IPS-15b (cell line): ENCODE results near the gene COPS8.

Source experiments
- H3K27me3 ChIP-seq: one replicate; pipeline ENCODE4 v1.6.1; 2013; ENCODE audit warnings: low read length; ENCODE audit not compliant: control insufficient read depth, insufficient read depth
- H3K36me3 ChIP-seq: one replicate; pipeline ENCODE4 v1.6.1; 2013; ENCODE audit warnings: low read length; ENCODE audit not compliant: control insufficient read depth, insufficient read depth
- H3K4me1 ChIP-seq: one replicate; pipeline ENCODE4 v1.6.1; 2013; ENCODE audit warnings: mild to moderate bottlenecking, low read length; ENCODE audit not compliant: control insufficient read depth, insufficient read depth
- H3K4me3 ChIP-seq: one replicate; pipeline ENCODE4 v1.5.1; 2013; ENCODE audit warnings: low read depth, low read length
- H3K9ac ChIP-seq: one replicate; pipeline ENCODE4 v1.6.1; 2013; ENCODE audit warnings: low read depth, mild to moderate bottlenecking, low read length
- H3K9me3 ChIP-seq: one replicate; pipeline ENCODE4 v1.6.1; 2013; ENCODE audit warnings: mild to moderate bottlenecking, low read length; ENCODE audit not compliant: control insufficient read depth, insufficient read depth

The COPS8 gene

GRCh38 chr2:237128845-237129592 is 43.3 kb downstream of the COPS8 start:
- peaks cover 3% of the 10 kb centered on the region for H3K4me1 ChIP-seq
- H3K9ac ChIP-seq = no peak overlapping the region
- H3K36me3 ChIP-seq = no peaks in the 10 kb centered on the region
- no peaks in the 10 kb centered on the region for H3K9me3 ChIP-seq
- H3K4me3 ChIP-seq = no peak overlapping the region
- no peaks in the 10 kb centered on the region for H3K27me3 ChIP-seq

- H3K4me3 ChIP-seq = no peak overlapping the region
- no peaks in the 10 kb centered on the region for H3K36me3 ChIP-seq
- H3K9me3 ChIP-seq = no peaks in the 10 kb centered on the region
- H3K27me3 ChIP-seq = no peaks in the 10 kb centered on the region
- peaks cover 3% of the 10 kb centered on the region for H3K4me1 ChIP-seq
- H3K9ac ChIP-seq = no peak overlapping the region
Observed at GRCh38 chr2:237129625-237130263, 44.1 kb downstream of the COPS8 start.

DNA sequence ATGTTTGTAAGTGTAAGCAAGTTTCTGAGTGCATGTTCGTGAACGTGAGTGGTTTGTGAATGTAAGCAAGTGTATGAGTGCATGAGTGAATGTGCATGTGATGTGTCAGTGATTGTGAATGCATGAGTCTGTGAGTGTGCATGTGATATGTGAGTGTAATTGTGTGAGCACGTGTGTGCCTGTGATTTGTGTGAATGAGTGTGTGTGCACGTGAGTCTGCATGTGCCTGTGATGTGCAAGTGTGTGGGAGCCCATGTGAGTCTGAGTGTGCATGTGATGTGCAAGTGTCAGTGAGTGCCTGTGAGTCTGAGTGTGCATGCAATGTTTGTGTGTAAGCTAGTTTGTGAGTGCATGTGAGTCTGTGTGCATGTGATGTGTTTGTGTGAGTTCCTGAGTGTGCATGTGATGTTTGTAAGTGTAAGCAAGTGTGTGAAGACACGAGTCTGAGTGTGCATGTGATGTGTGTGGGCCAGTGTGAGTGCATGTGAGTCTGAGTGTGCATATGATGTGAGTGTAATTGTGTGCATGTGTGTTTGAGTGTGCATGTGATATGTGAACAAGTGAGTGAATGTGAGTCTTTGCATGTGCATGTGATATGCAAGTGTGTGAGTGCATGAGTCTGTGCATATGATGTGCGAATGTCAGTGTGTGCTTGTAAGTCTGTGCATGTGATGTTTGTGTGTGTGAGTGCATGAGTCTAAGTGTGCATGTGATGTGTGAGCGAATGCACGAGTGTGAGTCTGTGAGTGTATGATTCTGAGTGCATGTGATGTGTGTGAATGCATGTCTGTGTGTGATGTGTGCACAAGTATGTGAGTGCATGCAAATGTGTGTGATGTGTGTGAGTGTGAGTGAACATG is 45.1 kb downstream of the COPS8 start:
- H3K9ac ChIP-seq = no peak overlapping the region
- H3K36me3 ChIP-seq = no peaks in the 10 kb centered on the region
- H3K27me3 ChIP-seq = no peaks in the 10 kb centered on the region
- H3K4me3 ChIP-seq = no peak overlapping the region
- peaks cover 3% of the 10 kb centered on the region for H3K4me1 ChIP-seq
- no peaks in the 10 kb centered on the region for H3K9me3 ChIP-seq

DNA sequence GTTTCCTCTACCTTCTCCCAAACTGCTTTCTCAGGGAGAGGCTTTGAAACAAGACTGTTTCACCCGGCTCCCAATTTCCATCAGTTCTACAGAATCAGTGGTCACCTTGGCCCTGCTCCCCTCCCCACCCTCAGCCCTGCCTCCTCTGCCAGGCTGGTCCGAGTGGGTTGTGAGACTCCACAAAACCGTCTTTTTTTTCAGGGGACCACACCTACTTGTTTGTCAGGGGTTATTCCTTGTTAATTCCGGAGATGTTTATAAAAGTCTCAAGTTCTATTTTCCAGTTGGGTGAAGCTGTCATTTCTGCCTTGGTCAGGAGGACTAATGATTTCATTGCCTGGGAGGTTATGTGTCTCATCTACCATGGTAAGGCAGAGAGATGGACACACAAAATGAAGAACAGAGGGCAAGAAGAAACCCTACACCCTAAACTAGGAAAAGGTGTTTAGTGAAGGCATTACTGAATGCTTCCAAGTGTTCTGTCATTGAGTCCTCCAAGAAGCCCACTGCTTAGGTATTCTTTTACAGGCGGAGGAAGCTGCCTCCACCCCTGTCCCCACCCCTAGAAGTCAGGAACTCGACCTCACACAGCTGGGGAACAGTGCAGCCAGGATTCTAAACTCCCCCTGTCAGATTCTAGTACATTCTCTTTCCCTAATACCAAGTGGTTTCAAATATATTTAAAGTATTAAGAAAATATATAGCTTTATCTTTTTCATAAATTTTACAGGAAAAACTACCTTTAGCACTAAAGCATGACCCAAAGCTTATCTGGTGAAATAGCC is 46.3 kb downstream of the COPS8 start:
- H3K4me3 ChIP-seq = no peak overlapping the region
- H3K4me1 ChIP-seq = peaks cover 3% of the 10 kb centered on the region
- no peaks in the 10 kb centered on the region for H3K9me3 ChIP-seq
- no peaks in the 10 kb centered on the region for H3K36me3 ChIP-seq
- no peaks in the 10 kb centered on the region for H3K27me3 ChIP-seq
- no peak overlapping the region for H3K9ac ChIP-seq

DNA sequence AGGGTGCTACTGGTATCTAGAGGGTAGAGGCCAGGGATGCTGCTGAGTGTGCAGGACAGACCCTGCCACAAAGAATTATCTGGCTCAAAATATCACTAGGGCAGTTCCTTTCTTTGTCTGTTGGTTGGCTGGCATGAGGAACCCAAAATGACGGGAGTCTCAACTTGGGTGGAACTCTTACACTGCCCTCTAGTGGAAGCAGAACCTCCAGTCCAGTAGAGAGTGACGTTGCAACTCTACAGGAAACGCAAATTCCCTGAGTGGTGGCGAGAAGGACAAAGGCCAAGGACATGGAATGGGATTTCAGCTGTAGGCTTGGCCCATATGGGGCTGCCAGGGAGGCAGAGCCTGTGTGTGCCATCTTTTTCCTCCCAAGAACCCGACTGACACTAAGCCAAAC is 47.1 kb downstream of the COPS8 start:
- no peaks in the 10 kb centered on the region for H3K27me3 ChIP-seq
- H3K4me1 ChIP-seq = peaks cover 3% of the 10 kb centered on the region
- H3K4me3 ChIP-seq = no peak overlapping the region
- H3K9me3 ChIP-seq = no peaks in the 10 kb centered on the region
- H3K36me3 ChIP-seq = no peaks in the 10 kb centered on the region
- H3K9ac ChIP-seq = no peak overlapping the region

GRCh38 chr2:237134321-237135230 is 48.9 kb downstream of the COPS8 start:
- Histone ChIP-seq H3K4me1 (no peaks in the 10 kb centered on the region), H3K27me3 (no peaks in the 10 kb centered on the region), H3K9me3 (no peaks in the 10 kb centered on the region), H3K4me3 (no peak overlapping the region), H3K9ac (no peak overlapping the region), H3K36me3 (no peaks in the 10 kb centered on the region)

- Histone ChIP-seq H3K27me3 (no peaks in the 10 kb centered on the region), H3K9ac (no peak overlapping the region), H3K9me3 (no peaks in the 10 kb centered on the region), H3K4me1 (no peaks in the 10 kb centered on the region), H3K4me3 (no peak overlapping the region), H3K36me3 (no peaks in the 10 kb centered on the region)
Observed at GRCh38 chr2:237136824-237137223, 51.1 kb downstream of the COPS8 start.

- no peaks in the 10 kb centered on the region for H3K27me3 ChIP-seq
- no peaks in the 10 kb centered on the region for H3K4me1 ChIP-seq
- no peaks in the 10 kb centered on the region for H3K36me3 ChIP-seq
- no peak overlapping the region for H3K9ac ChIP-seq
- no peak overlapping the region for H3K4me3 ChIP-seq
- H3K9me3 ChIP-seq = no peaks in the 10 kb centered on the region
Observed at GRCh38 chr2:237137626-237138323, 52.1 kb downstream of the COPS8 start.

DNA sequence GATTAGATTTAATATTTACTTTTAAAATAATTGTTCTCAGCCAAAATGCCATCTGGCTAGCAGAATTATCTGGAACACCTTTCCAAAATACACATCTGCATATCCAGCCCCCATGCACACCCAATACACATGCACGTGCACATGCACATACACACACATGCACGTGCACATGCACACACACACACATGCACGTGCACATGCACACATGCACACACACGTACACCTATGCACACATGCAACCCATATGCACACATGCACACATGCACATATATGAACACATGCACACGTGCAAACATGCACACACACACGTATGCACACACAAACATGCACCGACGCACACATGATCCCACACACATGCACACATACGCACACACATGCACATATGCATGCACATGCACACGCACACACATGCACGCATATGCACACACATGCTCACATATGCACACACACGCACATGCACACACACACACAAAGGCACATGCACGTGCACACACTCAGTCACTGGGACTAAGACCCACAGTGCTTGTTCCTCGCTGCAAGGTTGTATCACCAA is 53.5 kb downstream of the COPS8 start:
- H3K9me3 ChIP-seq = no peaks in the 10 kb centered on the region
- no peaks in the 10 kb centered on the region for H3K4me1 ChIP-seq
- H3K27me3 ChIP-seq = no peaks in the 10 kb centered on the region
- no peak overlapping the region for H3K9ac ChIP-seq
- H3K36me3 ChIP-seq = no peaks in the 10 kb centered on the region
- H3K4me3 ChIP-seq = no peak overlapping the region

DNA sequence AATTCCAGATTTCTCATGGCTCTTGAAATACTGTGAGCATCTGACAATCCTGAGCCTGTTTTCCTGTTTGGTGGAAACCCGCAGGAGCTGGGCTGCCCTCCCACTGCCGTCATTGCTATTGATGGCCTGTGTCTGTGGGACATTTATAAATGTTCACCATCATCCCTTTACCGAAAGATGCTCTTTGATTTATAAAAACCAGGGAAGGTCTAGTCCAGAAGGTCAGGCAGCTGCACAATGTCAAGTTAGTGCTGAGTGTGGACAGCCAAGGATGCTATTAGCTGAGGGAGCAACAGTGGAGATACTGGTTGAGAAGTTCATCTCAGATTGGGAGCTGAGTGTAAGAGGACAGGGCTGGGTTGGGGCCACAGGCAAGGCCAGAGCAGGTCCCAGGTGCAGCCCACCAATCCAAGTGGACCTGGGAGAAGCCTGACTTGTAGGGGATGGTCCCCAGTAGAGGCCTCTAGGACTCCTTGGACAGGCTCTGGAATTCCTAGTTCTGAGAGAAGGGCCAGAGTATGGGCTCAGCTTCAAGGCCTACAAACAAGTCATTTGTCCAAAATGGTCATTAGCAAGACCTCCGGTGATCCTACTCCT is 55.1 kb downstream of the COPS8 start:
- Histone ChIP-seq H3K4me3 (no peak overlapping the region), H3K4me1 (no peaks in the 10 kb centered on the region), H3K36me3 (no peaks in the 10 kb centered on the region), H3K9me3 (no peaks in the 10 kb centered on the region), H3K27me3 (no peaks in the 10 kb centered on the region), H3K9ac (no peak overlapping the region)
